GM08714 (cell line): ENCODE measurements around the gene KAZN.

Source experiments
- H3K4me3 ChIP-seq: fragments of 200-500 bp; sonication (Bioruptor generic); 2 replicates; pipeline ENCODE4 v1.5.1; 2014; ENCODE audit warnings: mild to moderate bottlenecking, low read length, inconsistent platforms
- ZNF274 ChIP-seq: IDR thresholded peaks from 2 replicates; pipeline ENCODE4 v1.6.1; 2012; ENCODE audit warnings: mild to moderate bottlenecking, low read depth, low read length

Gene KAZN

DNA sequence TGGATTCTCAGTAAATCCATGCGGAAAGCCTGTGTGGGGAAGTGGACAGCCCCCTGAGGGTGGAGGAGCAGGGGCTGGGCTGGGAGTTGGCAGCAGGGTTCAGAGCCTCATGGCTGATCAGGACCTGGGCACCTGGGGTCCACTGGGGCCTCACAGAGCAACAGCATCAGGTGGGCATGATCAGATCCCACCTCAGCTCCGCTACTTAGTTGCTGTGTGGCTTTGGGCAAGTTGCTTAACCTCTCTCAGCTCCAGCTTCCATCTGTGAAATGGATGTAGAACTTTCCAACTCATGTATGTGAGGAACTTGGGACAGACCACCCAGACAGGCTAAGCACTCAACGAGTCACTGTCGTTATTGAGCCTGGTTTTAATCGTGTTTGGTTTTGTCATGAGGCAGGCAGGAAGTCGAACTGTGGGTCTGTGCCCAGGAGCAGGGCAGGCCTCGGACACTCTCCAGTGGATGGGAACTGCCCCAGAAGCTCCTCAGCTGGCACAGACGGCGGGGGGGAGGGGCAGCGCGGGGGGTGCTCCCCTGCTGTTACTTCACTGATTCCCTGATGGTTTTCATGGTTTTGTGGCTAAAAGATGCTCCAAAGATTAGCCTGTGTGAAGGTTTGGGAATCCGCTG, 399.3 kb downstream of the KAZN start:
- no peak overlapping the region for H3K4me3 ChIP-seq
- TF ChIP-seq ZNF274, result no peak

- H3K4me3 ChIP-seq, result no peak overlapping the region
- no peak for TF ChIP-seq ZNF274
Measured at GRCh38 chr1:14999441-14999840, 401.0 kb downstream of the KAZN start.

- H3K4me3 ChIP-seq, result no peak overlapping the region
- TF ChIP-seq ZNF274, result no peak
Measured at GRCh38 chr1:15000030-15000429, 401.5 kb downstream of the KAZN start.

DNA sequence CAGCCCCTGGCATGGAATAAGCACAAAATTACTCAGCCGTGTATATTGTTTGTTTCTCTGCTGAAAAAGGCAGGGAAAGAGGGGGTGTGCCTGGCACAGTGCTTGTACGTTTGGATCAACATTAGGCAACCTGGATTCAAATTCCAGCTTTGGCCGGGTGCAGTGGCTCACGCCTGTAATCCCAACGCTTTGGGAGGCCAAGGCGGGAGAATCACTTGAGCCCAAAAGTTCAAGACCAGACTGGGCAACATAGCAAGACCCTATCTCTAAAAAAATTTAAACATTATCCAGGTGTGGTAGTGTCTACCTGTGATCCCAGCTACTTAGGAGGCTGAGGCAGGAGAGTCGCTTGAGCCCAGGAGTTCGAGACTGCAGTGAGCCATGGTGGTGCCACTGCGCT, 402.2 kb downstream of the KAZN start:
- no peak overlapping the region for H3K4me3 ChIP-seq
- TF ChIP-seq ZNF274, result no peak

DNA sequence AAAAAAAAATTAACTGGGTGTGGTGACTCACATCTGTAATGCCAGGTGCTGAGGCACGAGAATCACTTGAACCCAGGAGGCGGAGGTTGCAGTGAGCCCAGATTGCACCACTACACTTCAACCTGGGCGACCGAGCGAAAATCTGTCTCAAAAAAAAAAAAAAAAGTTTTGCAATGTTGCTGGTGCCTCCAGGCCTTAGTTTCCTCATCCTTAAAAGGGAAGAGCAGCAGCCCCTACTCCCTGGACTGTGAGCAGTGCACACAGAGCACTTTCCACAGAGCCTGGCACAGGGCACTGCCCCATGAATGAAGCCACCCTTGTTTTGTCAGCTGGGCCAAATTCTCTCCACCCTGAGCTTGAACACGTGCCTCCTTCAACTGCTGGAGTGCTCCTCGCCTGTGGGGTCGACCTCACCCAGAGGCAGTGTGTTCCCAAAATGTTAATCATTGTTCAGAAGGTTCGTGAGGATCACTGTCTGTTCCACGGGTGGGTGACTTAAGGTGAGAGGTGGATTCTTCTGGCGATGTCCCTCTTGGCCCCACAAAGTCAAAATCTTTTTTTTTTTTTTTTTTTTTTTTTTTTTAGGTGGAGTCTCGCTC, 402.9 kb downstream of the KAZN start:
- no peak for TF ChIP-seq ZNF274
- H3K4me3 ChIP-seq, result no peak overlapping the region

DNA sequence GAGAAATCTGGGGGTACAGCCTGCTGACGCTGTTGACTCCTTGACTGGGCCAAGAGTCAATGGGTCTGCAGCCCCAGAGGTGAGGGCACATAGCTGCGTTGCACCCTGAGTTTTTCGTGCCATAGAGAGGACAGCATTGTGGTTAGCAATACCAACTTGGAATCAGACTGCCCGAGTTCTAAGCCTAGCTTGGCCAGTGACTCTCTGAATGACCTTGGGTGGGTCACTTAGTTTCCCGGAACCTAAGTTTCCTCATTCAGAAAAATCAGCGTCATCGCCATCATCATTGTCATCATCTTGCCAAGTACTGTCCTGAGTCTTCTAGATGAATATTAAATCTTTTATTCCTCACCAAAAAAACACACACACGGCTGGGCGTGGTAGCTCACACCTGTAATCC, 403.8 kb downstream of the KAZN start:
- no peak overlapping the region for H3K4me3 ChIP-seq
- TF ChIP-seq ZNF274, result no peak

DNA sequence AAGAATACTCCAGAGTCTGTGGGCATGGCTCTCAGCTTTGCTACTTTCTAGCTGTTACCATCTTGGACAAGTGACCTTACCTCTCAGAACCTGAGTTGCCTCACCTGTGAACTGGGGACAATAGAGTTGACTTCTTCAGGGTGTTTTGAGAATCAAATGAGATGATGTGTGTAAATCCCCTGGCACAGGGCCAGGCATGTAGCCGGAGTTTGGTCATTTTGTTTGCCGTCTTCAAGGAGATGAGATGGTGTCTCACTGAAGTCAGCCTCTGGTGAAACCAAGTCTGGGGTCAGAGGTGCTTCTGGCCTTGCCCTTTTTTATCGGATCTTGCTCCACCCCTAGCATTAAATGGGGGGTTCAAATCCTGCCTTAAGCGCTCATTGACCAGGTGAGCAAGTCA, 405.9 kb downstream of the KAZN start:
- no peak overlapping the region for H3K4me3 ChIP-seq
- no peak for TF ChIP-seq ZNF274

GRCh38 chr1:15005116-15005515, 406.6 kb downstream of the KAZN start:
- no peak for TF ChIP-seq ZNF274
- no peak overlapping the region for H3K4me3 ChIP-seq

GRCh38 chr1:15007368-15007767, 408.9 kb downstream of the KAZN start:
- no peak for TF ChIP-seq ZNF274
- no peak overlapping the region for H3K4me3 ChIP-seq

- no peak overlapping the region for H3K4me3 ChIP-seq
- no peak for TF ChIP-seq ZNF274
Measured at GRCh38 chr1:15007842-15008241, 409.4 kb downstream of the KAZN start.

DNA sequence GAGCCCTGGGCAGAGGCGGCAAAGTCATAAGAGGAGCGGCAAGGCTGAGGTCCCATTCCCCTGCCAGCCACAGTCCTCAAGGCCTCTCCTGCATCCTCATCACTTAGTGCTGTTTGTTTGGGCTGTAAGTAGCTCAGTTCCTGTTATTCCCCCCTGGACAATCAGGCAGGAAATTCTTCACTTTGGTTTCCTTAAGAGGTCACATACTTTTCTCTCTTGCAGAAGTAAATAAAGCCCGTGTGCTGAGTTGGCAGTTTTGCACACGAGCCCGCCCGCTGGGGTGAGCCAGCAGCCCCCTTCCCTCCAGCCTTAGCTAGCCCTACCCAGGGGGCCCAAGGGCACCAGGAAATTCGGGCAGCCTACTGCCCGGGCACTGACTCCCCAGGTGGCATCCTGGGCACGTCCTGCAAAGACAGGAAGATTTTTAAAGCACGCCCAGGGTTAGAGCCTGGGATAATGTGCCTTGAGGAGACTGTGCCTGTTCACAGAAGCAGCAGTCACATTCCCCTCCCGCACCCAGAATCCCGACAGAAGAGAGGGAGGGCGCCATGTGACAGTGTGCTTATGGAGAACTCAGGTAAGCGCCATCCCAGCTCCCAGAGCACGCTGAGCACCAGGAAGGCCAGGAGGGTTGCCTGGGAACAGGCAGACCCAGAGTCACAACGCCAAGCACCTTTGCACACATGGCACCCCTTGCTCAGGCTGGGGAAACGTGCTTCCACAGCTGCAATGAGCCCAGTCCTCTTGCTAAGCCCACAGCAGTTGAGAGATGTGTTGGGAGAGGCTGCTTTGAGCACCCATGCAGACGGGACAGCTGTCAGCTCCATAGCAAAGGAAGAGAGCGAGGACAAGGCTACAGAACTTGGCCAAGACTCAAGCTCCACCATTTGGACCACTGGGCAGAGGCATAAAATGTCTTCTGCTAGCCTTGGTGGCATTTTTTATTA, 410.6 kb downstream of the KAZN start:
- TF ChIP-seq ZNF274, result no peak
- no peak overlapping the region for H3K4me3 ChIP-seq

GRCh38 chr1:15011160-15011559, 412.7 kb downstream of the KAZN start:
- TF ChIP-seq ZNF274, result no peak

GRCh38 chr1:15011661-15012060, 413.2 kb downstream of the KAZN start:
- TF ChIP-seq ZNF274, result no peak

More at GRCh38 chr1:15011160-15011559, 412.7 kb downstream of the KAZN start:
- H3K4me3 ChIP-seq, result no peak overlapping the region

GRCh38 chr1:15012822-15013221, 414.3 kb downstream of the KAZN start:
- no peak for TF ChIP-seq ZNF274
- no peak overlapping the region for H3K4me3 ChIP-seq

More at GRCh38 chr1:15011661-15012060, 413.2 kb downstream of the KAZN start:
- no peak overlapping the region for H3K4me3 ChIP-seq

DNA sequence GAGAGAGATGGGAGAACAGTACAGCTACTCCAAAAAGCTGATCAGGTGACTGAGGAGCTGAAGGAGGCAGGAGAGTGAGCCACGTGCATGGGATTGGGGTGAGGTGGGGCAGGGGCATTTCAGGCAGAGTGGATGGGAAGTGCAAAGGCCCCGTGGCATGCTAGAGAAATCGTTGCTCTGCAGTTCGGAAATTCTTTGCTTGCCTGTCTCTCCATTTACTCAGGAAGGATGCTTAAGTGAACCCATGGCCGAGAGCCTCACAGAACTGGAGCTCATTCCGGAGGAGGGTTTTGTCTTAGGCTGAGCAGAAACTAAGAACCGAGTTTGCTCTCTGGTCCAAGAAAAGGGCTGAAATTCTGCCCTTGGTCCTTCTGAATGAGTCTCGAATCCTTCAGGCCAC, 415.3 kb downstream of the KAZN start:
- H3K4me3 ChIP-seq, result no peak overlapping the region
- TF ChIP-seq ZNF274, result no peak

GRCh38 chr1:15014516-15014915, 416.0 kb downstream of the KAZN start:
- no peak for TF ChIP-seq ZNF274
- no peak overlapping the region for H3K4me3 ChIP-seq
